ENCODE measurements around the gene CNPY1.

DNA sequence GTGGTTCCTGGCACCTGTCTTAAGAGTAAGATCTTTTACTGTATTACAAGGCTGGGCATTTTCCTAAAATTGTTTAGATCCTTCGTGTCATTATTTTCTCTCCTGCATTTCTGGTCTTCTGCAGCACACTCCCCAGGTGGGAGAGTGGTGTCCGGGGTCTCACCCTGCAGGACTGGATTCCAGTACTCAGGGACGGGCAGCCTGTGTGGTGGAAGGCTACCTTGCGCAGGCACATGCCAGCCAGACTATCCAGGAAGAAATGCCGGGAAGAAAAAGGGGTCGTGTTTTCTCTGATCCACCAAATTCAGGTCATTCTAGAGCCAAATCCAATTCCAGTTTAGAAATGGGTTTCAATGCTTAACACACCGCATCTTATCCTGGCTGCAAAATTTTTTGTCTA is 27.7 kb downstream of the CNPY1 start:
- TF ChIP-seq, protein P1, sequence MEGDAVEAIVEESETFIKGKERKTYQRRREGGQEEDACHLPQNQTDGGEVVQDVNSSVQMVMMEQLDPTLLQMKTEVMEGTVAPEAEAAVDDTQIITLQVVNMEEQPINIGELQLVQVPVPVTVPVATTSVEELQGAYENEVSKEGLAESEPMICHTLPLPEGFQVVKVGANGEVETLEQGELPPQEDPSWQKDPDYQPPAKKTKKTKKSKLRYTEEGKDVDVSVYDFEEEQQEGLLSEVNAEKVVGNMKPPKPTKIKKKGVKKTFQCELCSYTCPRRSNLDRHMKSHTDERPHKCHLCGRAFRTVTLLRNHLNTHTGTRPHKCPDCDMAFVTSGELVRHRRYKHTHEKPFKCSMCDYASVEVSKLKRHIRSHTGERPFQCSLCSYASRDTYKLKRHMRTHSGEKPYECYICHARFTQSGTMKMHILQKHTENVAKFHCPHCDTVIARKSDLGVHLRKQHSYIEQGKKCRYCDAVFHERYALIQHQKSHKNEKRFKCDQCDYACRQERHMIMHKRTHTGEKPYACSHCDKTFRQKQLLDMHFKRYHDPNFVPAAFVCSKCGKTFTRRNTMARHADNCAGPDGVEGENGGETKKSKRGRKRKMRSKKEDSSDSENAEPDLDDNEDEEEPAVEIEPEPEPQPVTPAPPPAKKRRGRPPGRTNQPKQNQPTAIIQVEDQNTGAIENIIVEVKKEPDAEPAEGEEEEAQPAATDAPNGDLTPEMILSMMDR (IDR thresholded peaks at IDR 0.05), result no peak
- TF ChIP-seq POLR2A (IDR thresholded peaks at IDR 0.05) (no peak), POLR2AphosphoS5 (IDR thresholded peaks at IDR 0.05) (no peak)
